Panc1 (cell line): ENCODE measurements around the gene ZNF862. TPM values are rescaled to one million over a fixed set of nuclear protein-coding genes. Genes with fewer than 3 reads are reported as not detected.

Experiments
- ATAC-seq: fragments of 200-7000 bp; cut with Tn5 transposase; 2 replicates; pipeline ENCODE4 v1.9.1; 2020; ENCODE audit warnings: mild to moderate bottlenecking, moderate library complexity
- BruUV-seq: library from RNA; stranded (reverse); fragments of 400-500 nt; replicated peaks from 2 replicates; lab custom pipeline; 2021; lab: Mats Ljungman, UMichigan
- CTCF ChIA-PET: fragments of 300-600 bp; sonication (Branson Sonifier 250); formaldehyde crosslinking; loops from one replicate; lab custom pipeline; 2022; ENCODE audit warnings: antibody characterized with exemption; lab: Charles Lee
- POLR2A ChIA-PET: fragments of 300-600 bp; sonication (Branson Sonifier 250); formaldehyde crosslinking; loops from one replicate; lab custom pipeline; 2022; ENCODE audit warnings: antibody characterized with exemption; lab: Charles Lee
- DNase-seq: peaks from one replicate; pipeline ENCODE4 v3.0.0-alpha.2; 2010; ENCODE audit warnings: low read depth, low spot score
- H3K27ac ChIP-seq: 2 replicates; pipeline ENCODE4 v1.5.1; 2011; ENCODE audit warnings: mild to moderate bottlenecking, low read length, inconsistent platforms
- H3K27me3 ChIP-seq: fragments of 200-500 bp; sonication (Bioruptor generic); 2 replicates; pipeline ENCODE4 v1.6.0; 2014; ENCODE audit warnings: low read length, inconsistent platforms; ENCODE audit not compliant: control insufficient read depth, insufficient read depth
- H3K36me3 ChIP-seq: fragments of 200-500 bp; sonication (Bioruptor generic); 2 replicates; pipeline ENCODE4 v1.5.1; 2014; ENCODE audit warnings: inconsistent platforms, mild to moderate bottlenecking, low read length, moderate library complexity; ENCODE audit not compliant: control insufficient read depth, insufficient read depth
- H3K4me1 ChIP-seq: 2 replicates; pipeline ENCODE4 v1.5.1; 2011; ENCODE audit warnings: inconsistent platforms, mild to moderate bottlenecking, low read length, moderate library complexity; ENCODE audit not compliant: control insufficient read depth, insufficient read depth
- H3K4me3 ChIP-seq, 2 experiments: 2 replicates each; pipeline ENCODE4 v1.5.1; 2011 to 2012; ENCODE audit warnings: low read depth in 2 of 2, low read length in 2 of 2, mild to moderate bottlenecking in 2 of 2, inconsistent platforms in 1 of 2, moderate library complexity in 1 of 2
- H3K9me3 ChIP-seq: fragments of 200-500 bp; sonication (Bioruptor generic); 2 replicates; pipeline ENCODE4 v1.5.1; 2014; ENCODE audit warnings: low read depth, mild to moderate bottlenecking, inconsistent platforms, low read length, moderate library complexity; ENCODE audit not compliant: control insufficient read depth, insufficient read depth
- CTCF ChIP-seq: fragments of 450-650 bp; IDR thresholded peaks from 2 replicates; pipeline ENCODE4 v1.5.1; 2017; ENCODE audit warnings: mild to moderate bottlenecking
- POLR2AphosphoS5 ChIP-seq: IDR thresholded peaks from 2 replicates; pipeline ENCODE4 v1.6.1; 2012; ENCODE audit warnings: mild to moderate bottlenecking, low read depth, low read length, moderate library complexity
- REST ChIP-seq, 2 experiments: IDR thresholded peaks; 2 replicates each; pipeline ENCODE4 v1.6.1; 2011 to 2012; ENCODE audit warnings: low read depth in 2 of 2, control low read depth in 1 of 2, low read length in 1 of 2, mild to moderate bottlenecking in 1 of 2, moderate library complexity in 1 of 2; ENCODE audit not compliant: insufficient read depth in 1 of 2
- SIN3A ChIP-seq: IDR thresholded peaks from 2 replicates; pipeline ENCODE4 v1.6.1; 2012; ENCODE audit warnings: low read depth, mild to moderate bottlenecking, low read length, moderate library complexity, borderline replicate concordance; ENCODE audit not compliant: insufficient read depth
- TCF7L2 ChIP-seq: IDR thresholded peaks from 2 replicates; pipeline ENCODE4 v1.6.1; 2011; ENCODE audit warnings: mild to moderate bottlenecking, low read depth, low read length, inconsistent platforms
- in situ Hi-C: cut with HindIII; loops from 2 replicates; pipeline ENCODE4 v1.10.0; 2016; ENCODE audit warnings: low sequenced_read_pairs, low pct_unique_long_range_greater_than_20kb
- intact Hi-C: fragments of 100-400 bp; cut with micrococcal nuclease; formaldehyde crosslinking; loops from one replicate; pipeline ENCODE4 v1.10.0; 2022; ENCODE audit not compliant: unreplicated experiment
- total RNA-seq: library from RNA; stranded (reverse); gene quantifications from one replicate; pipeline ENCODE4 v1.2.1, GENCODE V29; 2021; ENCODE audit not compliant: unreplicated experiment

ZNF862 gene
- total RNA-seq, 1 experiment from 2014 or later = 6.8 TPM

- BruUV-seq = no TSS peak
- no peaks in the 10 kb centered on the region for H3K27me3 ChIP-seq
- POLR2A ChIA-PET = no interaction called here
Observed at GRCh38 chr7:149801816-149802215, 36.4 kb upstream of the ZNF862 start.

GRCh38 chr7:149802966-149803365 is 35.2 kb upstream of the ZNF862 start:
- H3K4me3 ChIP-seq = no peak overlapping the region
- no peak overlapping the region for H3K27ac ChIP-seq
- no peaks in the 10 kb centered on the region for H3K27me3 ChIP-seq
- no peak for ATAC-seq
- ChIA-PET CTCF (no interaction called here), POLR2A (no interaction called here)
- no peak for DNase-seq
- in situ Hi-C loops = no loop called here
- no peaks in the 10 kb centered on the region for H3K36me3 ChIP-seq
- no peaks in the 10 kb centered on the region for H3K9me3 ChIP-seq
- TF ChIP-seq CTCF = no peak
- TF ChIP-seq SIN3A = no peak
- TF ChIP-seq REST (IDR thresholded peaks at IDR 0.05; ENCODE audit: insufficient read depth in 1 of 2, low read depth in 2 of 2, low read length in 1 of 2) = no peak
- no peak for TF ChIP-seq TCF7L2
- no peak for TF ChIP-seq POLR2AphosphoS5
- BruUV-seq = no TSS peak
- intact Hi-C loops = no loop called here
- H3K4me1 ChIP-seq = no peaks in the 10 kb centered on the region

More at GRCh38 chr7:149801816-149802215, 36.4 kb upstream of the ZNF862 start:
- Histone ChIP-seq H3K27ac (no peak overlapping the region), H3K9me3 (no peaks in the 10 kb centered on the region), H3K4me3 (no peak overlapping the region), H3K4me1 (no peaks in the 10 kb centered on the region), H3K36me3 (no peaks in the 10 kb centered on the region)
- CTCF ChIA-PET = no interaction called here
- no peak for TF ChIP-seq TCF7L2
- TF ChIP-seq SIN3A = no peak
- TF ChIP-seq CTCF = no peak
- no peak for TF ChIP-seq POLR2AphosphoS5
- no peak for TF ChIP-seq REST (IDR thresholded peaks at IDR 0.05; ENCODE audit: insufficient read depth in 1 of 2, low read depth in 2 of 2, low read length in 1 of 2)
- in situ Hi-C loops = no loop called here
- intact Hi-C loops = no loop called here
- no peak for DNase-seq
- no peak for ATAC-seq
